Activated CD4-positive, alpha-beta memory T cell treated with anti-CD3 and anti-CD28 coated beads, Interleukin-2, amount 10 ng/mL, durations not matched to agents 7 days and 5 days (primary cell): ENCODE measurements around the gene CAMK2D. TPM values are rescaled to one million over a fixed set of nuclear protein-coding genes. Genes with fewer than 3 reads are reported as not detected.
A peak's percentile ranks its signal among the peaks of the same experiment; 100 is the strongest.

Source experiments
- CTCF ChIA-PET: fragments of 350-600 bp; sonication (Branson Sonifier 250); formaldehyde crosslinking; loops from one replicate; lab custom pipeline; 2021; ENCODE audit warnings: antibody characterized with exemption, inconsistent platforms; lab: Charles Lee
- POLR2A ChIA-PET: fragments of 350-600 bp; sonication (Branson Sonifier 250); formaldehyde crosslinking; loops from one replicate; lab custom pipeline; 2021; ENCODE audit warnings: antibody characterized with exemption; lab: Charles Lee
- DNase-seq: peaks from one replicate; pipeline ENCODE4 v3.0.0-alpha.2; 2020
- H3K27ac Mint-ChIP-seq: one replicate; pipeline ENCODE4 v1.8.0; 2021; ENCODE audit warnings: mild to moderate bottlenecking, mixed read lengths
- H3K27me3 Mint-ChIP-seq: one replicate; pipeline ENCODE4 v1.8.0; 2021; ENCODE audit warnings: mixed read lengths
- H3K36me3 Mint-ChIP-seq: one replicate; pipeline ENCODE4 v1.8.0; 2021; ENCODE audit warnings: low read depth, mixed read lengths
- H3K4me1 Mint-ChIP-seq: one replicate; pipeline ENCODE4 v1.8.0; 2021; ENCODE audit warnings: mixed read lengths
- H3K4me3 Mint-ChIP-seq: one replicate; pipeline ENCODE4 v1.8.0; 2021; ENCODE audit warnings: mild to moderate bottlenecking, mixed read lengths
- H3K9me3 Mint-ChIP-seq: one replicate; pipeline ENCODE4 v1.8.0; 2021; ENCODE audit warnings: mixed read lengths
- total RNA-seq, 2 experiments: library from RNA; stranded (reverse); gene quantifications; one replicate each; pipeline ENCODE4 v1.2.3, GENCODE V29; 2021

Gene CAMK2D
- total RNA-seq, 2 experiments from 2014 or later: 41.7 to 43.0 TPM

- Mint-ChIP-seq H3K27me3 (no peaks in the 10 kb centered on the region), H3K36me3 (peaks cover 11% of the 10 kb centered on the region), H3K27ac (peak overlapping the region; percentile 13), H3K4me1 (peaks cover 42% of the 10 kb centered on the region), H3K4me3 (no peak overlapping the region), H3K9me3 (no peaks in the 10 kb centered on the region)
- ChIA-PET CTCF (interaction anchor here (0.9 to 1.5 kb wide), 2 partner anchors 78 to 90 kb away, joined by 3 read pairs; no protein-coding TSS in a partner anchor), POLR2A (interaction anchor here (1.1 to 2.4 kb wide), 3 partner anchors 40 to 124 kb away, joined by 4 to 10 read pairs (median 7); no protein-coding TSS in a partner anchor)
- no peak for DNase-seq
Measured at GRCh38 chr4:113637823-113638561, 123.5 kb downstream of the CAMK2D start.

DNA sequence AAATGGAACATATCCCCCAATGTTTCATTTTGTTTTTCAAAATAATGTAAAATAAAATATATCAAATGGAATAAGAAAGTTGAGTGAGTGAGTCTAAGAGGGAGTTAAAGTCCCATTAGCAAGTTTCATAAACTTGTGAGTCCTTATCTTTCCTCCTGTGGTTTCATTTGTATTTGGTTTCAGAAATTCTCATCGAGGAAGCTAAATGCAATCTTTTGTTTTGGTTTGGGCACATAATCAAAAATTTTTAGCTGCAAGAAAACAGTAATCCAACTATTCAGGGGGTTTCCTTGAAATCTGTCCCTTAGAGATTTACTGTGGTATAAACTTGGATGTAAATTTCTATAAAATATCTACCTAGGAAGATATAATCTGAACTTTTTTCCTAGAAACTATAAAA, 124.2 kb downstream of the CAMK2D start:
- ChIA-PET CTCF (interaction anchor here (0.9 to 3.0 kb wide), 4 partner anchors 79 to 124 kb away, joined by 3 to 17 read pairs (median 4); no protein-coding TSS in a partner anchor), POLR2A (interaction anchor here (0.9 to 2.4 kb wide), 5 partner anchors 19 to 123 kb away, joined by 3 to 17 read pairs (median 7); no protein-coding TSS in a partner anchor)
- no peak for DNase-seq
- Mint-ChIP-seq H3K4me3 (no peak overlapping the region), H3K4me1 (peaks cover 42% of the 10 kb centered on the region), H3K36me3 (peaks cover 11% of the 10 kb centered on the region), H3K9me3 (no peaks in the 10 kb centered on the region), H3K27ac (no peak overlapping the region), H3K27me3 (no peaks in the 10 kb centered on the region)

GRCh38 chr4:113636877-113637276, 124.7 kb downstream of the CAMK2D start:
- ChIA-PET POLR2A (interaction anchor here (0.9 to 2.4 kb wide), 5 partner anchors 19 to 126 kb away, joined by 3 to 17 read pairs (median 3); no protein-coding TSS in a partner anchor), CTCF (interaction anchor here (0.9 to 3.0 kb wide), 6 partner anchors 8 to 124 kb away, joined by 3 to 17 read pairs (median 4); no protein-coding TSS in a partner anchor)
- Mint-ChIP-seq H3K36me3 (peaks cover 11% of the 10 kb centered on the region), H3K9me3 (no peaks in the 10 kb centered on the region), H3K4me3 (peak overlapping the region; percentile 41), H3K27me3 (no peaks in the 10 kb centered on the region), H3K4me1 (peaks cover 41% of the 10 kb centered on the region), H3K27ac (peak overlapping the region; percentile 70)
- peak; percentile 47 for DNase-seq

- peaks cover 11% of the 10 kb centered on the region for H3K36me3 Mint-ChIP-seq
- peaks cover 41% of the 10 kb centered on the region for H3K4me1 Mint-ChIP-seq
- peak overlapping the region; percentile 70 for H3K27ac Mint-ChIP-seq
- DNase-seq: peak; percentile 17
- CTCF ChIA-PET: interaction anchor here (1.0 to 3.0 kb wide), 5 partner anchors 8 to 124 kb away, joined by 3 to 17 read pairs (median 5); no protein-coding TSS in a partner anchor
- H3K4me3 Mint-ChIP-seq: peak overlapping the region; percentile 41
- H3K9me3 Mint-ChIP-seq: no peaks in the 10 kb centered on the region
- POLR2A ChIA-PET: interaction anchor here (0.8 to 2.4 kb wide), 8 partner anchors 18 to 127 kb away, joined by 3 to 17 read pairs (median 4); no protein-coding TSS in a partner anchor
- no peaks in the 10 kb centered on the region for H3K27me3 Mint-ChIP-seq
Measured at GRCh38 chr4:113636438-113636818, 125.1 kb downstream of the CAMK2D start.

GRCh38 chr4:113635739-113636437, 125.7 kb downstream of the CAMK2D start:
- Mint-ChIP-seq H3K27ac (no peak overlapping the region), H3K36me3 (peaks cover 11% of the 10 kb centered on the region), H3K4me1 (peaks cover 41% of the 10 kb centered on the region), H3K27me3 (no peaks in the 10 kb centered on the region), H3K9me3 (no peaks in the 10 kb centered on the region), H3K4me3 (no peak overlapping the region)
- DNase-seq: no peak
- ChIA-PET CTCF (interaction anchor here (1.0 to 3.0 kb wide), 5 partner anchors 9 to 125 kb away, joined by 3 to 17 read pairs (median 5); no protein-coding TSS in a partner anchor), POLR2A (interaction anchor here (0.8 to 2.4 kb wide), 7 partner anchors 18 to 127 kb away, joined by 3 to 17 read pairs (median 4); no protein-coding TSS in a partner anchor)

DNA sequence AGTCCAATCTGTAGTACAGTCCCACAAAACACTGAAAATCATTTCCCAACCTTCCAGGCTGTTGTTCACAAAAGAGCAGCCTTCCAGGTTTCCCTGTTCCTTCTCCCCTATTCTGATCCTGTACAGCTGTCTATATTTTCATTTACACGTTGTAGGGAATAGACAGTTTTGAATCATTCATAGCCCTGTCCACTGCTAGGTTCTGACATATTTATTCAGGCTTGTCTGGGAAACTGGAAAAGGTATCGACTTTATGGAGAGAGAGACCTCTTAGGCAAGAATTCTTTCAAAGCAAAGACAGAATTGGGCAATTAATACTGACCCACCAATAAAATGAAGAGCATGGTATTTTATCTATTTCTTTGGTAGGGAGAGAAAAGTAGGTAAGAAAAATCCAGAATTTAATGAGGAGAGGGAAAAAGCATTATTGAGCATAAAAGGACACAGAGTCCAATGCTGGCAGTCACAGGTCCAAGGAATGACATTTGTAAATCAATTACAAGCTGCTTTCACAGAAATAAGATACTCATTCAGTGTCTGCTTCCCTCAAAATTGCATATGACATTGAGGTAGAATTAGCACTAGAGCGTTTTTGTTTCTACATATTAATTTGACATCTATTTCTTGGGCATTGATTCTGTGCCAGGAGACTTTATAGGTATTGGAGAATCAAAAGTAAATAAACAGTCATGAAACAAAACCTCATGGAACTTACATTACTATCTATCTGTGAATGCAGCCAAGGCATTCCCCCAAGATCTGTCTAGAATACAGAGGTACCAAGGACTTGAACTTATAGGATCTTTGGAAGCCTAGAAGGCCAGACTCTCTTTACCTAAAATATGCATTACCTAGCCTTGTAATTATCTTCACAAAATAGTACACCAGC, 127.2 kb downstream of the CAMK2D start:
- Mint-ChIP-seq H3K9me3 (no peaks in the 10 kb centered on the region), H3K27ac (no peak overlapping the region), H3K36me3 (peaks cover 11% of the 10 kb centered on the region), H3K4me3 (no peak overlapping the region), H3K27me3 (no peaks in the 10 kb centered on the region), H3K4me1 (peaks cover 42% of the 10 kb centered on the region)
- CTCF ChIA-PET: interaction anchor here (3.0 kb wide), 1 partner anchor 86 kb away, joined by 17 read pairs; no protein-coding TSS in a partner anchor
- DNase-seq: no peak
- POLR2A ChIA-PET: no interaction called here

- CTCF ChIA-PET: interaction anchor here (1.5 kb wide), 1 partner anchor 86 kb away, joined by 3 read pairs; no protein-coding TSS in a partner anchor
Measured at GRCh38 chr4:113633467-113633866, 128.1 kb downstream of the CAMK2D start.

DNA sequence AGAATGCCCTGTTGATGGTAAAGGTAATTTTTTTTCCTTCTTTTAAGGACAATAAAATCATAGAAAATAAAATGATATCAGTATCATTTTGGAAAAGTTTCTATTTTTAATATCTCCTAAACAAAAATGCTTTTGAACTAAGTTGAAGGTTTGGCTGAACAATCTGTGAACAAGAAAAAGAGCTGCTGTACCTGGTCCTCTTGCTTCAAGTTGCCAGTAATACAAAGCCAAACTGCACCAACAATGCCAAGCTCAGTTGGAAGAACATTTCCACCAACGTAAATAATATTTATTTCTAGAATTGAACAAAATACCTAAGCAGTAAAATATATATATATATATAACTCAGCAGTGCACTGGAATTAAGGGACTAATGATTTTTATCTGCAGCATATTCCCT, 132.8 kb downstream of the CAMK2D start:
- DNase-seq: no peak
- ChIA-PET CTCF (interaction anchor here (1.4 kb wide), 1 partner anchor 56 kb away, joined by 4 read pairs; no protein-coding TSS in a partner anchor), POLR2A (no interaction called here)
- Mint-ChIP-seq H3K27me3 (no peaks in the 10 kb centered on the region), H3K9me3 (no peaks in the 10 kb centered on the region), H3K4me3 (no peak overlapping the region), H3K4me1 (peaks cover 27% of the 10 kb centered on the region), H3K27ac (no peak overlapping the region), H3K36me3 (peaks cover 14% of the 10 kb centered on the region)

More at GRCh38 chr4:113633467-113633866, 128.1 kb downstream of the CAMK2D start:
- no peak overlapping the region for H3K4me3 Mint-ChIP-seq
- no peaks in the 10 kb centered on the region for H3K9me3 Mint-ChIP-seq
- POLR2A ChIA-PET: no interaction called here
- no peaks in the 10 kb centered on the region for H3K27me3 Mint-ChIP-seq
- peaks cover 11% of the 10 kb centered on the region for H3K36me3 Mint-ChIP-seq
- peaks cover 36% of the 10 kb centered on the region for H3K4me1 Mint-ChIP-seq
- DNase-seq: no peak
- no peak overlapping the region for H3K27ac Mint-ChIP-seq

DNA sequence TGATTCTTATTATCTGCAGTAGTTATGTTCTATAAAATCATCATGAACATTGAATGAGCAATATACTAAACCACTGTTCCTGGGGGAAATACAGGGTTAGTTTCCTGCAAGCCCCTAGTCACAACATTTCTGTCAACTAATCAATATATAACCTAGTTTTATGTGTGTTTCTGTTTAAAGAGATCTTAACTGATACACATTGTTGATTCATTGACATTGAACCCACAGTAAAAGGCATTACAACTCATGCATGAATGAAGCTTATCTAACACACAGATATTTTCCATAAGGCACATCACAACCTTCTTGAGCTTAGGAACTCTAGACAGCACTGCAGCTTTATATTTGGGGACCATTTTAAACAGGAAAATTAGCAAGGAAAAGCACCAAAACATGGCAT, 134.2 kb downstream of the CAMK2D start:
- H3K27me3 Mint-ChIP-seq: no peaks in the 10 kb centered on the region
- DNase-seq: no peak
- CTCF ChIA-PET: interaction anchor here (1.4 kb wide), 1 partner anchor 57 kb away, joined by 4 read pairs; no protein-coding TSS in a partner anchor
- no peaks in the 10 kb centered on the region for H3K9me3 Mint-ChIP-seq
- H3K36me3 Mint-ChIP-seq: peaks cover 14% of the 10 kb centered on the region
- POLR2A ChIA-PET: no interaction called here
- H3K27ac Mint-ChIP-seq: no peak overlapping the region
- H3K4me3 Mint-ChIP-seq: no peak overlapping the region
- peaks cover 27% of the 10 kb centered on the region for H3K4me1 Mint-ChIP-seq

- no peak overlapping the region for H3K27ac Mint-ChIP-seq
- DNase-seq: no peak
- CTCF ChIA-PET: no interaction called here
- peaks cover 27% of the 10 kb centered on the region for H3K4me1 Mint-ChIP-seq
- H3K9me3 Mint-ChIP-seq: no peaks in the 10 kb centered on the region
- H3K27me3 Mint-ChIP-seq: no peaks in the 10 kb centered on the region
- peaks cover 16% of the 10 kb centered on the region for H3K36me3 Mint-ChIP-seq
- POLR2A ChIA-PET: no interaction called here
- H3K4me3 Mint-ChIP-seq: no peak overlapping the region
Measured at GRCh38 chr4:113625902-113626301, 135.6 kb downstream of the CAMK2D start.

- no peaks in the 10 kb centered on the region for H3K9me3 Mint-ChIP-seq
- no peak overlapping the region for H3K27ac Mint-ChIP-seq
- CTCF ChIA-PET: no interaction called here
- peaks cover 17% of the 10 kb centered on the region for H3K4me1 Mint-ChIP-seq
- DNase-seq: no peak
- H3K36me3 Mint-ChIP-seq: peaks cover 16% of the 10 kb centered on the region
- POLR2A ChIA-PET: no interaction called here
- no peak overlapping the region for H3K4me3 Mint-ChIP-seq
- no peaks in the 10 kb centered on the region for H3K27me3 Mint-ChIP-seq
Measured at GRCh38 chr4:113623274-113623894, 138.2 kb downstream of the CAMK2D start.
